ENCODE measurements around the gene ELAPOR1. TPM values are rescaled to one million over a fixed set of nuclear protein-coding genes. Genes with fewer than 3 reads are reported as not detected.

Gene ELAPOR1, protein sequence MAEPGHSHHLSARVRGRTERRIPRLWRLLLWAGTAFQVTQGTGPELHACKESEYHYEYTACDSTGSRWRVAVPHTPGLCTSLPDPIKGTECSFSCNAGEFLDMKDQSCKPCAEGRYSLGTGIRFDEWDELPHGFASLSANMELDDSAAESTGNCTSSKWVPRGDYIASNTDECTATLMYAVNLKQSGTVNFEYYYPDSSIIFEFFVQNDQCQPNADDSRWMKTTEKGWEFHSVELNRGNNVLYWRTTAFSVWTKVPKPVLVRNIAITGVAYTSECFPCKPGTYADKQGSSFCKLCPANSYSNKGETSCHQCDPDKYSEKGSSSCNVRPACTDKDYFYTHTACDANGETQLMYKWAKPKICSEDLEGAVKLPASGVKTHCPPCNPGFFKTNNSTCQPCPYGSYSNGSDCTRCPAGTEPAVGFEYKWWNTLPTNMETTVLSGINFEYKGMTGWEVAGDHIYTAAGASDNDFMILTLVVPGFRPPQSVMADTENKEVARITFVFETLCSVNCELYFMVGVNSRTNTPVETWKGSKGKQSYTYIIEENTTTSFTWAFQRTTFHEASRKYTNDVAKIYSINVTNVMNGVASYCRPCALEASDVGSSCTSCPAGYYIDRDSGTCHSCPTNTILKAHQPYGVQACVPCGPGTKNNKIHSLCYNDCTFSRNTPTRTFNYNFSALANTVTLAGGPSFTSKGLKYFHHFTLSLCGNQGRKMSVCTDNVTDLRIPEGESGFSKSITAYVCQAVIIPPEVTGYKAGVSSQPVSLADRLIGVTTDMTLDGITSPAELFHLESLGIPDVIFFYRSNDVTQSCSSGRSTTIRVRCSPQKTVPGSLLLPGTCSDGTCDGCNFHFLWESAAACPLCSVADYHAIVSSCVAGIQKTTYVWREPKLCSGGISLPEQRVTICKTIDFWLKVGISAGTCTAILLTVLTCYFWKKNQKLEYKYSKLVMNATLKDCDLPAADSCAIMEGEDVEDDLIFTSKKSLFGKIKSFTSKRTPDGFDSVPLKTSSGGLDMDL
- total RNA-seq, result 0.30 TPM
- long read RNA-seq, result 0 reads

DNA sequence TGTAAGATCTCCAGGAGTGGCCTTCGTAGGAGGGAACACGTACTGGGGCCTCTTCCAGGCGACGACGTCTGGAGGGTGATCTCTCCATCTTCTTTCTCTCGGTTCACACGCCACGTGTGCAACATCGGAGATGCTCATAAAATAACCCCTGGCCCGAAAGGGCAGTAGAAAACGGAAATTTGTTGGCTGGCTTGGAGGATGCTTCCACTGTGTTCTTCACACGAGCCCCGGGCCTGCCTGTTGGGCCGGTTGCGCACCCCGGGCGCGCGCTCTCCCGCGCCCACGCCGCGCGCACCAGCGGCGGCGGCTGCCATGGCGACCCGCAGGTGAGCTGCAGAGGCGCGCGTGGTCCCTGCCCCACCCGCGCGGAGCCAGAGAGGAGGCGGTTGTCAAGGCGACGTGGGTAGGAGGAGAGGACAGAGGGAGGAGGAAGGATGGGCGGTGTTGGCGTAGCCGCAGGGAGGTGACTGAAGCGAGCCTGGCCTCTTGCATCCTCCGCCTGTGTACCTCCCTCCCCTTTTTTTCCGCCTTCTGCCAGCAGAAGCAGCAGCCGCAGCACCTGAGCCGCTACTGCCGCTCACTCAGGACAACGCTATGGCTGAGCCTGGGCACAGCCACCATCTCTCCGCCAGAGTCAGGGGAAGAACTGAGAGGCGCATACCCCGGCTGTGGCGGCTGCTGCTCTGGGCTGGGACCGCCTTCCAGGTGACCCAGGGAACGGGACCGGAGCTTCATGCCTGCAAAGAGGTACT, at the start of gene ELAPOR1:
TSS of gene ELAPOR1 (plus strand) at position 526 of the 752 bp plus-strand sequence. CDS start at position 595, 69 bp downstream.
- intact Hi-C loops (cut with DNase I), result loop anchor here (5.0 kb wide), 1 partner anchor 151 kb away; the partner anchor contains the start of gene CLCC1
- DNase-seq (ENCODE audit: low spot score), result peak; percentile 88

DNA sequence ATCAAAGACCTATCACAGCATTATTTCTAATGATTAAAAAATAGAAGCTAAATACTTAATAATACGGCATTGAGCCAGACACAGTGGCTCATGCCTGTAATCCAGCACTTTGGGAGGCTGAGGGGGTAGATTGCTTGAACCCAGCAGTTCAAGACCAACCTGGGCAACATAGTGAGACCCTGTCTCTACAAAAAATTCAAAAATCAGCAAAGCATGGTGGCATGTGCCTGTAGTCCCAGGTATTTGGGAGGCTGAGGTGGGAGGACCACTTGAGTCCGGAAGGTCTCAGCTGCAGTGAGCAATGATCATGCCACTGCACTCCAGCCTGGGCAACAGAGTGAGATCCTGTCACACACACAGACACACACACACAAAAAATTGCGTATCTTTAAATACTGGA, 48.8 kb upstream of the ELAPOR1 start:
- intact Hi-C loops (cut with DNase I), result no loop called here
- DNase-seq (ENCODE audit: low spot score), result no peak

DNA sequence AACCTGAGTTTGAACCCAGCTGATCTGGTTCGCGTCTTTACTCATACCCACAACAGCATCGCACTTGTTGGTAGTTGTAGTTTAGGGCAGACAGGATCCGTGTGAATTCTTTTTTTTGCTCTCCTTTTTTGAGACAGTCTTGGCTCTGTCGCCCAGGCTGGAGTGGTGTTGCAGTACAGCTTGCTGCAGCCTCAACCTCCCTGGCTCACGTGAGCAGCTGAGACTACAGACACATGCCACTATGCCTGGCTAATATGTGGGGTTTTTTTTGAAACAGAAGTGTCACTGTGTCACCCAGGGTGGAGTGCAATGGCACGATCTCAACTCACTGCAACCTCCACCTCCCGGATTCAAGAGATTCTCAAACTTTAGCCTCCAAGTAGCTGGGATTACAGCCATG, 46.0 kb upstream of the ELAPOR1 start:
- intact Hi-C loops (cut with DNase I), result no loop called here
- DNase-seq (ENCODE audit: low spot score), result no peak

DNA sequence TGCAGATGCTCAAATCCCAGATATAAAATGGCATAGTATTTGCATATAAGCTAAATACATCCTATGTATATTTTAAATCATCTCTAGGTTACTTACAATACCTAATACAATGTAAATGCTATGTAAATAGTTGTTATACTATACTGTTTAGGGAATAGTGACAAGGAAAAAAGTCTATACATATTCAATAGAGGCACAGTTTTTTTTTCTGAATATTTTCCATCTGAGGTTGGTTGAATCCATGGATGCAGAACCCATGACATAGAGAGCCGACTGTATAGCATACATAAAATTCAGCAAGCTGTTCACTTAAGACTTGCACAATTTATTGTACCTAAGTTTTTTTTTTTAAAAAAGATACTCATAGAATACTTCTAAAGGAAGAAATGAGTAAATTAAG, 44.6 kb upstream of the ELAPOR1 start:
- DNase-seq (ENCODE audit: low spot score), result no peak
- intact Hi-C loops (cut with DNase I), result no loop called here

DNA sequence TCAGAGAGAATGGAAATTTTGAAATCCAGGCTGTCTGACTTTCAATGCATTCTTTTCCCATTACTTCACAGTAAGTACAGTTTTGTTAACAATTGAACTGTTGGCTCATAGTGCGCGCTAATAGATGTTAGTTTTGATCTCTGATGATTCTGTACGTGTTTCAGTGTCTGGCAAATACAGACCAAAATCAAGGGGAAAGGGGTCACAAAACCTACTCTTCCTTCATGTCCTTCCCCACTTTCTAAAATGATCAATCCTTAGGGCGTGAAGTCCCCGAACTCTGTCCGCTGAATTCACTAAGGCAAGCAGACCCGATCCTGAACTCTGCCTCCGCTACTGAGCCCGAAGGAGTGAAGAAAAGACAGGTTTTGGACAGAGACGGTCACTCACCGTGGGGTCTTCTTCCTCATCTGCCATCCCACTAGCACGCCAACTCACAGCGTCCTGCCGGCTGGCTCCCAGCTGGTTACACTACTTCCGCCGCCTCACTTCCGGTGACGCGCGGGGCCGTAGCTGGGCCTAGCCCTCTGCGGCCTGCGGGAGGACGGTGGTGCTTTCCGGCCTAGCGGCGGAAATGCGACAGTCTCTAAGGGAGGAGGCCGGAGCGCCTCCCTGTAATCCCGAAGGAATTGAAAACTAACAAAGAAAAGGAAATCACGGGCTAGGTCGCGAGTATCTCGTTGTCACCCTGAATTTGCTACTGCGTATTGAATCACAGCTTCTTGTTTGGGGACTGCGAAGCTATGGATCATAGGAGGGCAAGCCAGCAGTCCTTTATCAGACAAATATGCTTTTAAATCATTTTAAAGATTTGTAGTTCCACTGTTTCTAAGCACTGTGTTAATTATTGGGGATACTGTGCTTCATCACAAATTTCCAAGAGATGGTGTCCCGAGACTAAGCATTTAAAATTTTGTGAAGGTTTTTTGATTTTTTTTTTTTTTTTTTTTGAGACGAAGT, 38.1 kb upstream of the ELAPOR1 start, which contains the start of gene TAF13:
TSS of gene TAF13 (minus strand) at position 473 of the 960 bp plus-strand sequence. CDS start at position 417, 56 bp downstream.
- peak; percentile 99 for DNase-seq (ENCODE audit: low spot score)
- intact Hi-C loops (cut with DNase I), result loop anchor here (1.0 kb wide), 2 partner anchors 14 to 24 kb away; partner anchors contain the start of gene TMEM167B

DNA sequence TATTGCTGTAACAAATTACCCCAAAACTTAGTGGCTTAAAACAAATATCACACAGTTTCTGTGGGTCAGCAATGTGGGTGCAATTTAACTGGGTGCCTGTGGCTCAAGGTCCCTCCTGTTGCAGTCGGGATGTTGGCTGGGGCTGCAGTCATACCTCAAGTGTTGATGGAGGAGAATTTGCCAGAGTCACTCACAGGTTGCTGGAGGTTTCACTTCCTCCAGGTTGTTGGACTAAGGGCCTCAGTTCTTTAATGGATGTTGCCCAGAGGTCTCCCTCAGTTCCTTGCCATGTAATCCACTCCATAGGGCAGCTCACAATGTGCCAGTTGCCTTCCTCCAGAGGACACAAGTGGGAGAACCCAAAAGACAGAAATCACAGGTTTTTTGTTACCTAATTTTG, 35.6 kb upstream of the ELAPOR1 start:
- intact Hi-C loops (cut with DNase I), result no loop called here
- no peak for DNase-seq (ENCODE audit: low spot score)

DNA sequence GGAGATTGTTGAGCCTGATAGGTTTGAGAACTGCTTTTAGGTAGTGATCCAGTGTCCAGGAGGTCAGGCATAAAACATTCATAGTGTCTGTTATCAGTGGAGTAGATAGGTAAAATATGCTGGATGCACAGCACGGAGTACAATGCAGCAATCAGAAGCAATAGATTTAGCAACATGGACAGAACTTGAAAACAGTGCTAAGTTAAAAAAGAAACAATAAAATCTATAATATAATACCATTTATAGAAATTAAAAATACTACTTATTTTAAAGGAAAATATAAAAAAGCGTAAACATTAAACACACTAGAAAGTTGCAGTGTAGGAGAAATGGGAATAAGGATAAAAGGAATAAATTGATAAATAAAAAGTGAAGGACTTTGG, 34.7 kb upstream of the ELAPOR1 start:
- DNase-seq (ENCODE audit: low spot score), result no peak
- intact Hi-C loops (cut with DNase I), result no loop called here

DNA sequence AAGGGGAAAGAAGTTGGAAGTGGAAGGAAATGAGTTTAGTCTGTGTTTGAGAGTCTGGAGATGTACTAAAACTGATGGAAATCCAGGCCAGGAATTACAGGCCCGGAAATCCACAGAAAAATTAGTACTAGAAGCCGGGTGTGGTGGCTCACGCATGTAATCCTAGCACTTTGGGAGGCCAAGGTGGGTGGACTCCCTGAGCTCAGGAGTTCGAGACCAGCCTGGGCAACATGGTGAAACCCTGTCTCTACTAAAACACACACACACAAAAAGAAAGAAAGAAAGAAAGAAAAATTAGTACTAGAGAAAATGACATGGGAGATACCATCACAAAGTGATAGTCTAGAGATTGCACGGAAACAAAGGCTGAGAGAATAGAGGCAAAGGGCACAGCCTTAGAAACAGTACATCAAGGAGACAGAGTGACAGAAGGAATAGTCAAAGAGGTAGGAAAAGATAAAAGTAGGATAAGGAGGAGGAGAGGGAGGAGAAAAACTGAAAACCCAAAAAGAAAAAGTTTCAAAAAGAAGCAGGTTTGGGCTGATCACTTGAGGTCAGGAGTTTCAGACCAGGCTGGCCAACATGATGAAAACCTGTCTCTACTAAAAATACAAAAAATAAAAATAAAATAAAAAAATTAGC, 33.4 kb upstream of the ELAPOR1 start:
- intact Hi-C loops (cut with DNase I), result no loop called here
- DNase-seq (ENCODE audit: low spot score), result no peak

DNA sequence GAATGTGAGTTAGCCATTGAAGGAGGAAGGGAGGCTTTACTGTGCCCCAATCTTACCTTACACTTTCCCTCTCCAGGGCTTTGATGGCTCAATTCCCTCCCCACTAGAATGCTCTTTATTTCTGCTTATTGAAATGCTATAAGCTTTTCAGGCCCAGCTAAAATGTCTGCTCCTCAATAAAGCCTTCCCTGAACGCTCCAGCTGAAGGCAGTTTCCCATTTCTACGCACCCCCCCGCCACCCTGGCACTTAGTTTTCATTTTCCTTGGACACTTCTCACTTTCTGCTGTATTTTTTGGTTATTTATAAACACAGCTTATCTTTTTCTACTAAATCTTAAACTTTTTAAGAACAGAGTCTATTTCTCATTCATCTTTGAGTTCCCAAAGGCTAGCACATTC, 30.4 kb upstream of the ELAPOR1 start:
- DNase-seq (ENCODE audit: low spot score), result no peak
- intact Hi-C loops (cut with DNase I), result no loop called here

DNA sequence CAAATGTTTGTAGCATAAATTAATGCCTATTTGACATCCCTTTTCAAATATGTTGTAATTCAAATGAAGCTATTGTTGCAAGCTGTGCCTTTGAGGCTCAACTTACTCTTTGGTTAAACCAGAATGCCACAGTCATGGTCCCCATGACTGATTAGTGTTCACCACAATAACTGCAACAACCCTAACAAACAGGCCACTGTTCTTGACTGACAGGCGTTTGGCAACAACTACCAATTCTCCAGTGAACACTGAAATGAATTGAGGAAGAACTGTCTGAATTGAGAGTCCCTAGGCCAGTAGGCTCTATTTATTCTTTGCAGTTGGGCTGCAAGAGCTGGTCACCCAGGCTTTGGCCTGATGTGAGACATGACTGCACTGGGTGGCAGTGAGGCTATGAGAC, 30.0 kb upstream of the ELAPOR1 start:
- intact Hi-C loops (cut with DNase I), result no loop called here
- no peak for DNase-seq (ENCODE audit: low spot score)

DNA sequence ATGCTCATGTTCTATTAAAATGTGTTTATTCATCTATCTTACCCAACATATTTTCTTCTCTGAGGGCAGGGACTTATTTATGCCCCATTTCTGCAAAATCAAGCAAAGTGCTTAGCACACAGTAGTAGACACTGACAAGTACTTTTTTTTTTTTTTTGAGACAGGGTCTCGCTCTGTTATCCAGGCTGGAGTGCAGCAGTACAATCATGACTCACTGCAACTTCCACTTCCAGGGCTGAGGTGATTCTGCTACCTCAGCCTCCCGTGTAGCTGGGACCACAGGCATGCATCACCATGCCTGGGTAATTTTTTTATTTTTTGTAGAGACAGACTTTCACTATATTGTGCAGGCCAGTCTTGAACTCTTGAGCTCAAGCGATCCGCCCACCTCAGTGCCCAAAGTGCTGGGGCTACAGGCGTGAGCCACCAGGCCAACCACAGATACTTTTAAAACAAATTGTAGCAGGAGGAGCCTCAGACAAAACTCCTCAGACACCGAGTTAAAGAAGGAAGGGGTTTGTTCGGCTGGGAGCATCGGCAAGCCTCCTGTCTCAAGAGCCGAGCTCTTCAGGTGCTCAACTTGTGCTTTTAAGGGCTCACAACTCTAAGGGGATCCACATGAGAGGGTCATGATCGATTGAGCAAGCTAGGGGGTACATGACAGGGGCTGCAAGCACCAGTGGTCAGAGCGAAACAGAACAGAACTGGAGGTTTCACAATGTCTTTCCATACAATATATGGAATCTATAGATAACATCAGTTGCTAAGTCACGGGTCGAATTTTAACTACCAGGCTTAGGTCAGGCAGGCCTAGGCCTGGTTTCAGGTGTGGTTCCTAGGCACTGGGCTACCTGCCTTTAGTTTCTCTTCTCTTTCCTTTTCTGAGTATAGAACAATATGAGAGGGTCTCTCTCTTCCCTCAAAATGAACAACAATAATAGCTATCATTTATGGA, 29.1 kb upstream of the ELAPOR1 start:
- intact Hi-C loops (cut with DNase I), result no loop called here
- no peak for DNase-seq (ENCODE audit: low spot score)

DNA sequence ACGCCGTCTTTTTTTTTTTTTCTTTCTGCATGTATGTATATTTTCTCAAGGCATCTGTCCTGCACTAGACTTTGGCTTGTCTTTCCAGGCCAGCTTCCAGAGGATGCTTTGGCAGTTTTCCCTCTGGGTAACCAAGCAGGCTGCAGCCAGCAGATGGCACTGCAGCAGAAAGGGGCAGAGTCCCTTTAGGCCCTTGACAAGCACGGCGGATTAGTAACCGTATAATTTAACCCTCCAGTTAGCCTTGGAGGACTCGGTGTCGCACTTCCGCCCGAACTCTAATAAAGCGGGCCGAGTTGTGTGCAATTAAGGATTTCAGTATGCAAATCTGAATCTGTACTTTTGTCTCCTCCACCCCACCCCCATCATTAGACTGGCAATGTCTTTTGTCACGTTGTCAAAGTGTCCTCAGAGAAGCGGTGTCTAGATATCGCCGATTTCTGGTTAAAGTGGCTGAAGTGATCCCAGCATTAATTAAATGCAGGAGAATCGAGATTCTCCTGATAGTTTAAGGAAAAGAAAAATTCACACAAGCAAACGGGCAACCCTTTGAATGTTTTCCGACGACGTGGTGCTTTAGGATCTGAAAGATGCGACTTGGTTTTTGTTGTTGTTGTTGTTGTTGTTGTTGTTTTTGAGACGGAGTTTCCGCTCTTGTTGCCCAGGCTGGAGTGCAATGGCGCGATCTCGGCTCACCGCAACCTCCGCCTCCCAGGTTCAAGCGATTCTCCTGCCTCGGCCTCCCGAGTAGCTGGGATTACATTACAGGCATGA, 24.5 kb upstream of the ELAPOR1 start:
- intact Hi-C loops (cut with DNase I), result loop anchor here (1.0 to 10.0 kb wide), 4 partner anchors 11 to 265 kb away; partner anchors contain the start of genes CLCC1 and TAF13
- DNase-seq (ENCODE audit: low spot score), result no peak

DNA sequence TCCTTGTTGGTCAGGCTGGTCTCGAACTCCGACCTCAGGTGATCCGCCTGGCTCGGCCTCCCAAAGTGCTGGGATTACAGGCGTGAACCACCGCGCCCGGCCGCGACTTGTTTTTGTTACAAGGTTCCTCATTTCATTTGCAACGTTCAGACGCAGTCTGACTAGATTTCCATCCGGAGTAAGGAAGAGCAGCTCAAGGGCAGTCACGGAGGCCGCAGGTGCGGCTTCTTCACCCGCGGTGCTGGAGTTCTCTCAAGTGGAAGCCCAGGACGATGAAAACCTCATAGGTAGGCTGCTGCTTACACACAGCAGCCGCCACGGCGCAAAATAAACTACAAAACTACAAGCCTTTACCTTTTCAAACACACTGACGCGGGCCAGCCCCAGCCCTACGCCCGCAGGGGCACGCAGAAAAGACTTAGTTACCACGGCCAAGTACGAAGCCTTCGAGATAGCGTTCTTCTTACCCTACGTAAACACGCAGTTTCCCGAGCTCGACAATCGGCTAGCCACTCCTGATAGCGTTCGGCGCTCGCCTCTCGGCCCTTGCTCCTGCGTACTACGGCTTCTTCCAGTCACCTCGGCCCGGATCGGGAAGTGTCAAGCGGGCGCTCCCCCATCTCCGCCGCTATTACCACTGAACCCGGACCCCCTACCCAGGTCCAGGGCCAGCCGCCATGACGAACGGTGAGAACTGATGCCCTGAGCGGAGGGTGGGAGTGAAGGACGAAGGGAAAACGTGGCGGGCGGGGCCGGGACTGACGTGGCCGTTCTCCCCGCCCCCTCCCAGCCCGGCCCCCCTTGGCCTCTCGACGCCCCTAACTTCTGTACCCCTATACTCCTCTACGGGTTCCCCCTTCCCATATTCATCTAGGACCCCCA, 23.5 kb upstream of the ELAPOR1 start, which contains the start of gene TMEM167B:
TSS of gene TMEM167B (plus strand) at position 569 of the 882 bp plus-strand sequence. CDS start at position 678, 109 bp downstream.
- peak; percentile 97 for DNase-seq (ENCODE audit: low spot score)
- intact Hi-C loops (cut with DNase I), result loop anchor here (1.0 to 10.0 kb wide), 4 partner anchors 10 to 266 kb away; partner anchors contain the start of genes CLCC1 and TAF13

DNA sequence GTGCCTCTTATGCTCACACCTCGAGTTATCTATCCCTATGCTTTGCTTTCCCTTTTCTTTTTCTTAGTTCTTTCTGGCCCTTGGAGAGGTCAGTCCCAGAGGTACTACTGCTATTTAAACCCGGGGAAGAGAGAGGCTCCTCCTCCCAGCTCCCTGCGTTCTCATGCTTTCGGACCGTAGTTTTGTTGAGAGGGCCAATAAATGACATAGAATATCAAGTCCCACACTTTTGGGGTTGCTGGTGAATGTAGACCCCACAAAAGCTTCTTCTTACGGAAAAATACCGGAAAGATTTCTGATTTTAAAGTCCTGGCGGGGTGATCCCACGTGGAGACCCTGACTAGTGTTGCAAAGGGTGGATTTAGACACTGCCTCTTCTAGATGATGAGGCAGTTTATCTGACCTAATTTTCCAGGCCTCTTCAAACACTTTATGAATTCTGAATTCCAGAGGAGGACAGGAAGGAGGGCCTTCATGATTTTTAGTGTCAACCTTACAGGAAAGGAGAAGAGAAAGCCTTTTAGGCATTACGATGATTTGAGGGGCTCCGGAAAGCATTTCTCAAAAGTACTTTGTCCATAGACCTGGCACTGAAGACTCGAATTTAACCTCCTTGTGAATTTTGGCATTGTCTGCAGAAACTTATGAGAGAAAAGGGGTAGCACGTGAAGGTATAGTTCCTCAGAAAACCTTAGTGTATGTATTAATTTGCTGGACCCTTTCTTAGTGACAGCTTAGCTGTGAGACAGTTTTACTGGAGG, 22.7 kb upstream of the ELAPOR1 start:
- intact Hi-C loops (cut with DNase I), result loop anchor here (5.0 to 10.0 kb wide), 2 partner anchors 129 to 266 kb away; partner anchors contain the start of gene CLCC1
- no peak for DNase-seq (ENCODE audit: low spot score)

Measured in cardiac septum (tissue), 1 donor.